Aorta (tissue), 5 donors: ENCODE data around the gene RBP7. TPM values are rescaled to one million over a fixed set of nuclear protein-coding genes. Genes with fewer than 3 reads are reported as not detected.

ENCODE experiments used
- ATAC-seq: fragments of 200-7000 bp; cut with Tn5 transposase; one replicate; pipeline ENCODE4 v1.9.1; 2022; ENCODE audit warnings: moderate library complexity; ENCODE audit not compliant: low FRiP score
- DNase-seq, 2 donors: peaks; one replicate each; pipeline ENCODE4 v3.0.0-alpha.2; 2020
- H3K27ac ChIP-seq, 2 donors: one replicate each; pipeline ENCODE4 v1.5.1; 2013; ENCODE audit warnings: low read length in 2 of 2, mild to moderate bottlenecking in 2 of 2, moderate library complexity in 2 of 2, control low read depth in 1 of 2, inconsistent platforms in 1 of 2, low read depth in 1 of 2
- H3K27me3 ChIP-seq, 2 donors: one replicate each; pipeline ENCODE4 v1.6.1; 2013; ENCODE audit warnings: control low read depth in 1 of 2, low read length in 1 of 2, mild to moderate bottlenecking in 1 of 2, moderate library complexity in 1 of 2; ENCODE audit not compliant: insufficient read depth in 2 of 2, control insufficient read depth in 1 of 2
- H3K36me3 ChIP-seq, 2 donors: one replicate each; pipeline ENCODE4 v1.6.1; 2013; ENCODE audit warnings: control low read depth in 1 of 2, low read length in 1 of 2, mild to moderate bottlenecking in 1 of 2; ENCODE audit not compliant: insufficient read depth in 2 of 2, control insufficient read depth in 1 of 2
- H3K4me1 ChIP-seq, 2 donors: one replicate each; pipeline ENCODE4 v1.6.1; 2013; ENCODE audit warnings: low read length in 2 of 2, control low read depth in 1 of 2, mild to moderate bottlenecking in 1 of 2, moderate library complexity in 1 of 2; ENCODE audit not compliant: insufficient read depth in 2 of 2, control insufficient read depth in 1 of 2
- H3K4me3 ChIP-seq, 2 donors: one replicate each; pipeline ENCODE4 v1.5.1; 2013; ENCODE audit warnings: low read length in 2 of 2, control low read depth in 1 of 2, mild to moderate bottlenecking in 1 of 2
- H3K9me3 ChIP-seq: one replicate; pipeline ENCODE4 v1.6.1; 2013; ENCODE audit warnings: mild to moderate bottlenecking, low read length; ENCODE audit not compliant: control insufficient read depth
- WGBS, 2 donors: extraction: QIAGEN DNeasy Blood & Tissue Kit; methylation state at CpG; one replicate each; pipeline ENCODE4 v1.1.7; 2013; 5-methylcytosine and 5-hydroxymethylcytosine counted together
- intact Hi-C, 2 donors: fragments of 100-400 bp; cut with DNase I; formaldehyde crosslinking; loops; one replicate each; pipeline versions ENCODE4 v1.14.2 to v1.15.0; 2022
- polyA plus RNA-seq, 2 donors: library from polyadenylated mRNA; stranded (reverse); fragments of 200-250 nt; gene quantifications; one replicate each; pipeline ENCODE4 v1.2.3, GENCODE V29; 2013
- total RNA-seq, 2 donors: library from RNA; stranded (reverse); fragmentation: NEBNext Ultra II Directional; extraction: Animal tissue kit (Norgen Biotek cat#: 25700); gene quantifications; one replicate each; pipeline ENCODE4 v1.2.1, GENCODE V29; 2021
- donor health status: healthy with polysubstance abuse.
- donor health status: Bipolar disorder and iron deficiency.
- donor health status: DM: no; HTN: no; CAD: no.
- donor health status: DM: no; HTN: no; CAD: no.
- donor health status: DM: yes; HTN: yes; CAD: no.

Gene RBP7
- total and polyA plus RNA-seq, 4 donors, result 3.9 to 35.1 (median 18.9) TPM

DNA sequence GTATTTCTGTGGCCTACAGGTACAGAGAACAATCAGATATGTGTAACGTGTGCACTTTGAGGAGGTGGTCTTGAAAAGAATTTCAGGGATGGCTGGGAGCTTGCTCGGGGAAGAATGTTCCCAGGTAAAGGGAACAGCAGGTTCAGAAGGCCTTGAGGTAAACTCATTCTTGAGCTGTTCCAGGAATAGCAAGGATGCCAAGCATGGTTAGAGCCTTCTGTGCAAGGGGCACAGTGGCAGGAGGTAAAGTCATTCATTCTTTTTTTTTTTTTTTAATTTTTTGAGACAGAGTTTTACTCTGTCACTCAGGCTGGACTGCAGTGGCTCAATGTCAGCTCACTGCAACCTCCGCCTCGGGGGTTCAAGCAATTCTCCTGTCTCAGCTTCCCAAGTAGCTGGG, 45.7 kb downstream of the RBP7 start:
- no peaks in the 10 kb centered on the region for H3K9me3 ChIP-seq
- ATAC-seq (no peak), DNase-seq (no peak)
- H3K27ac ChIP-seq, result no peak overlapping the region
- H3K4me1 ChIP-seq, result peaks cover 2 to 10% of the 10 kb centered on the region in 2 donors
- no peaks in the 10 kb centered on the region for H3K36me3 ChIP-seq
- intact Hi-C loops, result no loop called here
- no peaks in the 10 kb centered on the region for H3K27me3 ChIP-seq
- H3K4me3 ChIP-seq, result no peak overlapping the region
- 93 to 94% methylated on average over 4 of the region's 4 CpGs for WGBS, 2 donors

DNA sequence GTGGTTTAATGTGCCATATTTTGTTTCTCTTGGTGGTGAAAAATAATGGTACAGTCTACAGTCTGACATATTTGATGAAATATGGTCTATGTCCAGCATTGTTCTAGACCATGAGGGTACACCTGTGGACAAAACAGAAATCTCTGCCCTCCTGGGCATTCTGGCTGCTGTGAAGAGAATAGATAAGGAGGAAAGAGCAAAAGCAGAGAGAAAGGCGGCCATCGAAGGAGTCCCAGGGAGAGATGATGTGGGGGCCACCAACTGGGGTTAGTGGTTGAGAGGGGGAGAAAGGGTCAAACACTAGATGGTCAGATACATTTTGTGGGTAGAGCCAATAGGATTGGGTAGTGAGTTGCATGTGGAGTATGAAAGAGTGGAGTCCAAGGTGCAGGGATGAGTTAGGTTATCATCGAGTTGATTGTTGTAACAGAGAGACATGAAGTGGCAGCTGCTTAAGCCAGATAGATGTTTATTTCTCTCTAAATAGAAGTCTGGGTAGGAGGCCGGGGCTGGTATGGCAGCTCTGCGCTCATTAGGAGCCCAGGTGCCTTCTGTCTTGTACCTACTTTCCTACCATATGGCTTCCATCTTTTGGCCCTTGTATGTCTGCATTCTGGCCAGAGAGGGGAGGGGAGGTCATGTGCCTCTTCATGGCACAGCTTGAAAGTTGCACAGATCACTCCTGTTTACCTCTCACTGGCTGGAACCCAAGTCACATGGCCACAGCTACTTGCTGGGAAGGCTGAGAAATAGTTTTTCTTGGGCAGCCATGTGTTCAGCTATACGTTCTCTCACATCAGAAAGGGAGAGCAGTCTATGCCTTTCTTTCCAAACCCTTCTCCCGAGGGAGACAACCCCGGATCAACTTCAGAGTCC, 48.7 kb downstream of the RBP7 start:
- Histone ChIP-seq H3K4me3 (no peak overlapping the region), H3K36me3 (no peaks in the 10 kb centered on the region), H3K9me3 (no peaks in the 10 kb centered on the region), H3K27ac (peak overlapping the region; percentile 53 to 66), H3K4me1 (peaks cover 2 to 12% of the 10 kb centered on the region in 2 donors), H3K27me3 (no peaks in the 10 kb centered on the region)
- WGBS, 2 donors, result 61 to 62% methylated on average over 8 of the region's 8 CpGs
- intact Hi-C loops, result no loop called here
- ATAC-seq, result peak; percentile 39
- DNase-seq, result no peak

GRCh38 chr1:10046356-10047085, 49.5 kb downstream of the RBP7 start:
- peak; percentile 86 for ATAC-seq
- H3K4me3 ChIP-seq, result no peak overlapping the region
- H3K27me3 ChIP-seq, result no peaks in the 10 kb centered on the region
- intact Hi-C loops, result no loop called here
- peak overlapping the region; percentile 53 to 66 for H3K27ac ChIP-seq
- WGBS, 2 donors, result 21 to 25% methylated on average over 8 of the region's 8 CpGs
- H3K9me3 ChIP-seq, result no peaks in the 10 kb centered on the region
- H3K4me1 ChIP-seq, result peaks cover 2 to 12% of the 10 kb centered on the region in 2 donors
- DNase-seq, result peak in 1 of 2 donors; percentile 54
- H3K36me3 ChIP-seq, result no peaks in the 10 kb centered on the region

DNA sequence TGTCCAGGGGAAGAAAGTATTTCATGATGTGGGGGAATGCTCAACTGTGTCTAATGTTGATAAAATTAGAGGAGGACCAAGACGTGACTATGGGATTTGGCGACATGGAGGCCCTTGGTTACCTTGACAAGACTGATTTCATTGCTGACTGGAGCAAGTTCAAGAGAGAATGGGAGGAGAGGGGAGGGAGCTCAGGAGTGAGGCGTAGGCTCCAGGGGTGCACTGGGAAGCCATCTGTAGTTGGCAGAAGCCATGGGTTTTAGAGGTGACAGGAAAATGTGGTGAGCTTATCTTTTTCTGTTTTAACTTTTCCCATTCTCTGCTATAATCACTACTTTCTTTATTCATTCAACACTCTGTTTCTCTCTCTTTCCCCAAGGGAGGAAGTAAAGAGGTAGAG, 51.6 kb downstream of the RBP7 start:
- Histone ChIP-seq H3K36me3 (no peaks in the 10 kb centered on the region), H3K4me1 (peaks cover 2 to 8% of the 10 kb centered on the region in 2 donors), H3K27ac (no peak overlapping the region), H3K27me3 (no peaks in the 10 kb centered on the region), H3K9me3 (no peaks in the 10 kb centered on the region), H3K4me3 (no peak overlapping the region)
- DNase-seq (no peak), ATAC-seq (no peak)
- WGBS, 2 donors, result 85 to 86% methylated on average over 3 of the region's 3 CpGs
- intact Hi-C loops, result no loop called here

- H3K27me3 ChIP-seq, result no peaks in the 10 kb centered on the region
- no peak overlapping the region for H3K27ac ChIP-seq
- intact Hi-C loops, result no loop called here
- H3K36me3 ChIP-seq, result no peaks in the 10 kb centered on the region
- no peak overlapping the region for H3K4me3 ChIP-seq
- 61 to 62% methylated on average over 3 of the region's 3 CpGs for WGBS, 2 donors
- H3K4me1 ChIP-seq, result peaks cover 2 to 8% of the 10 kb centered on the region in 2 donors
- DNase-seq, result no peak
- no peaks in the 10 kb centered on the region for H3K9me3 ChIP-seq
- no peak for ATAC-seq
These were observed 53.6 kb downstream of the RBP7 start for GRCh38 chr1:10050611-10051010.

GRCh38 chr1:10051656-10052055, 54.6 kb downstream of the RBP7 start:
- Histone ChIP-seq H3K9me3 (no peaks in the 10 kb centered on the region), H3K36me3 (no peaks in the 10 kb centered on the region), H3K27me3 (no peaks in the 10 kb centered on the region), H3K4me3 (no peak overlapping the region), H3K4me1 (peaks cover under 1 to 2% of the 10 kb centered on the region in 2 donors), H3K27ac (no peak overlapping the region)
- intact Hi-C loops, result no loop called here
- WGBS, 2 donors, result 85 to 88% methylated on average over 1 of the region's 1 CpG
- ATAC-seq (no peak), DNase-seq (no peak)

- H3K27me3 ChIP-seq, result no peaks in the 10 kb centered on the region
- H3K4me1 ChIP-seq, result peaks cover 0 to 2% of the 10 kb centered on the region in 2 donors
- no peak overlapping the region for H3K4me3 ChIP-seq
- WGBS, 2 donors, result 87 to 90% methylated on average over 4 of the region's 4 CpGs
- no peak overlapping the region for H3K27ac ChIP-seq
- no peaks in the 10 kb centered on the region for H3K9me3 ChIP-seq
- no peaks in the 10 kb centered on the region for H3K36me3 ChIP-seq
- ATAC-seq, result no peak
- DNase-seq, result no peak
- intact Hi-C loops, result no loop called here
These were observed 55.3 kb downstream of the RBP7 start for GRCh38 chr1:10052347-10052746.

- no peak for DNase-seq
- intact Hi-C loops, result no loop called here
These were observed 57.4 kb downstream of the RBP7 start for GRCh38 chr1:10054465-10054864.

More at GRCh38 chr1:10054465-10054864, 57.4 kb downstream of the RBP7 start:
- H3K36me3 ChIP-seq, result no peaks in the 10 kb centered on the region
- H3K27me3 ChIP-seq, result no peaks in the 10 kb centered on the region
- no peaks in the 10 kb centered on the region for H3K4me1 ChIP-seq
- ATAC-seq, result no peak
- H3K9me3 ChIP-seq, result no peaks in the 10 kb centered on the region
- no peak overlapping the region for H3K4me3 ChIP-seq
- 82 to 85% methylated on average over 2 of the region's 2 CpGs for WGBS, 2 donors
- H3K27ac ChIP-seq, result no peak overlapping the region
